GM19351 (cell line): ENCODE results near the gene FAM110D.

Experiments used
- ATAC-seq: cut with Tn5 transposase; IDR thresholded peaks from one replicate; pipeline ENCODE4 v1.9.1; 2021; ENCODE audit warnings: mild to moderate bottlenecking, moderate library complexity; ENCODE audit not compliant: unreplicated experiment

The FAM110D gene

DNA sequence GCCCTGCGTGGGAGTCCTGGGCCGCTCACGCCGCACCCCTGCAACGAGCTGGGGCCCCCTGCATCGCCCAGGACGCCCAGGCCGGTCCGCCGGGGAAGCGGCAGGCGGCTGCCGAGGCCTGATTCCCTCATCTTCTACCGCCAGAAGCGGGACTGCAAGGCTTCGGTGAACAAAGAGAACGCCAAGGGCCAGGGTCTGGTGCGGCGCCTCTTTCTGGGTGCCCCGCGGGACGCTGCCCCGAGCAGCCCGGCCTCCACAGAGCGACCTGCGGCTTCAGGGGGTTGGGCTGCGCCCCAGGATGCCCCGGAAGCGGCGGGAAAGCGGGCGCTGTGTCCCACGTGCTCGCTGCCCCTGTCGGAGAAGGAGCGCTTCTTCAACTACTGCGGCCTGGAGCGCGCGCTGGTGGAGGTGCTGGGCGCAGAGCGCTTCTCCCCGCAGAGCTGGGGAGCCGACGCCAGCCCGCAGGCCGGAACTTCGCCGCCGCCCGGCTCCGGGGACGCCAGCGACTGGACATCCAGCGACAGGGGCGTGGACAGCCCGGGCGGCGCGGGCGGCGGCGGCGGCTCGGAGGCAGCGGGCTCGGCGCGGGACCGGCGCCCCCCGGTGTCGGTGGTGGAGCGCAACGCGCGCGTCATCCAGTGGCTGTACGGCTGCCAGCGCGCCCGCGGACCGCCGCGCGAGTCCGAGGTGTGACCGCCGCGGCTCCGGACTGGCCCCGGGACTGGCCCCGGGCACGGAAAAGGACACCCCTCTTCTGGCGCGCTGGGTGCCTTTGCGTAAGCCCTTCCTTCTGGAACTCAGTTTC, 2.7 kb downstream of the FAM110D start:
- ATAC-seq, result no peak

DNA sequence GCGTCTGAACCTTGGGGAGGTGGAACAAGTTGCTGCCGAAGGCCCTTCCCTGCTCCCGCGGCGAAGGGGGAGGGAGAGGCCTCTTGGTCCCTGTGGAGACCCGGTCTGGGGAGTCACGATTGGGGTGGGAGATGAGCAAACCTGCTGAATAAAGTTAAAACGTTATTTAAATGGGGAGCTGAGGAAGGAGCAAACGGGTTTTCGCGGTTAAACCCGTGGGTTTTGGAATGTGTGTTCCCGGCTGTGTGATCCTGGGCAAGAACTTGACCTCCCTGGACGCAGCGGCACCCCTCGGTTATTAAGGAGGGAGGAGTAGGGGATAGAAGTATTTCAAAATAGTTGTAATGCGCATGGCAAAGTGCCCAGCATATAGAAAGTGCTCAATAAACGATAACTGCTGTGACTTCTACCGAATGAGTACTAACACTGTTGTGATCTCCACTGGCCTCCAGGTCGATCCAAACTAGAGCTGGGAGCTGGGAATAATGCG, 3.4 kb downstream of the FAM110D start:
- ATAC-seq, result no peak

DNA sequence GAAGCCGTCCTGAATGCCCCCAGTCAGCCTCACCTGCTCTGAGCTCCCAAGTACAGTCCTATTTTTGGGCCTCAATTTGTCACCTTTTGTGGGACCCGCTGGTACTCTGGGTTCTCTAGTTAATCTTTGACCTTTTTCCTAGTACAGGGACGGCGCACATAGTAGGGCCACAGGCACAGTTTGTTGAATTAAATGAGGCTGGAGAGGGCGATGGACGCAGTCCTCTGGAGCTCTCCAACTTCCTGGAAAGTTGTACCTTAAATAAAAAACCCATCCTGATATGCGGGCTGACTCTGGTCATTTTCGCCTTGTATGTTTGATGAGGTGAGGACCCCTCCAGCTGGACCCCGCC, 4.8 kb downstream of the FAM110D start:
- ATAC-seq, result no peak

DNA sequence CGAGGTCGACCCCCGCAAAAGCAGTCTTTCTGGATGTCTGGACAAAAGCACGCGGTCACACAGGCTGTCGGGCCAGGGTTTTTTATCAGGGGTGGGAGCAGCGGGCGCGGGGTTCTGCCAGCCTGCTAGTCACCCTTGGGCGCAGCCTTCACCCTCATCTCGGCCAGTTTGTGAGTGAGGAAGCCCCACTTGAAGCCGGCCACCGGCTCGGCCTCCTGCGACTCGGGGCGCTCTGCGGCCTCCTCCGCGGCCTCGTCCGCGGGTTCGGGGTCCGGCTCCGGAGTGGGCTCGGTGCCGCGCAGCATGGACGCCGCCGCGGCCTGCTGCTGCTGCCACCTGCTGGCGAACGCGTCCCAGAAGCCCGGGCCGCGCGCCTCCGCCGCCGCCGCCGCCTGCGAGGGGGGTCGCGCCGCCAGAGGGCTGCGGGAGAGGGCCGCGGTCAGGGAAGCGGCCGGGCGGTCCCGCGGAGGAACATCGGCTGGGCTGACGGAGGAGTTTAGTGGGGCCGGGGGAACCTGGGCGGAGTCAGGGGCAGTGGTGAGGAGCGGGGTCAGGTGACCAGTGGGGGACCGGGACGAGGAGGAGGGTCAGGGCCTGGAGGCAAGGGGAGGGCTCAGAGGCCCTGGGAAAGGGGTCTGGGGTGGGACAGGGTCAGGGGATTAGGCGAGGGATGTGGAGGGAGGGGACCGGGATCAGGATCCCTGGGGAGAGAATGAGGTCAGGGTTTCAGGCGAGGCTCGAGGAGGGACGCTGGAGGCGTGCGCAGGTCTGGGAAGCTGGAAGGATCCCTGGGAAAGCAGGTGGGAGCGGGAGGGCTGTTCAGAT, 5.4 kb downstream of the FAM110D start:
- no peak for ATAC-seq

DNA sequence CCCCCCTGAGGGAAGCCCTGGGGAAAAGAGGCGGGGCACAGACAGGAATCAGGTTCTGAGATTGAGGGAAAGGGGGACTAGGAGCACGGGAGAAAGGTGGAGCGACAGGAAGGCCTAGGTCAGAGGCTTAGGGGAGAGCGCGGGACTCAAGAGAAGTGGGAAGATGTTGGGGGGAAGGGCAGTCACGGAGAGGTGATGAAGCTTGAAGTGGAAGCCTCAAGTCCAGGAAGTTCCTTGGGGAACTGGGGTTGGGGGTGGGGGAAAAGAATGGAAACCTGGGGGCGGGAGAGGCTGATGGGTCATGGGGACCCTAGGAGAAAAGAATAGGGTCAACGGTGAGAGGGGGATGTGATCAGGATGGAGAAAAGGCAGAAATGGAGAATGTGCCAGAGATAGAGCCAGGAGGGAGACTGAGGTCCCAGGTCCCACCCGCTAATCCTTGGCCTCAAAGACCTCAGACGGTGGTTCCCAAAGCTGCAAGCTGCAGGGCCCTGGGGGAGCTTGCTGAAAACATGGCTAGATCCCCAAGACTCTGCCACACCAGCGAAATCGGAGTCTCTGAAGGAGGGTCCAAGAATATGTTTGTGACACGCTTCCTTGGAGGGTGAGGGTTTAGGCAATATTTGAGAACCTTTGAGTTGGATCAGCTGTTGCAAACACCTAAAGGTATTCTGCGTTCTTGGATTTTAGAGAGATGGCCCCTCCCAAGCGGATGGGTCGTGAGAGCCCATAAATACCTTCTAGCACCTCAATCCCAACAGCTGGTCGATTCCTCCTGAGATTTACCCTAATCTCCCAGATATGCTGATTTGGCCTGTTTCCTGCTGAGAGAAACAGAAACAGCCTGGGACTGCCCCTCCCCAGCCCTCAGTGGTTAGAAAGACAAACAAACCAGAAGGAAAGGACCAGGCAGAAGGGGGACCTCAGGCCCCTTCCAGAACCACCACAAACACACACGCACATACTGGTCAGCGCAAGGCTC, 6.3 kb downstream of the FAM110D start:
- no peak for ATAC-seq

DNA sequence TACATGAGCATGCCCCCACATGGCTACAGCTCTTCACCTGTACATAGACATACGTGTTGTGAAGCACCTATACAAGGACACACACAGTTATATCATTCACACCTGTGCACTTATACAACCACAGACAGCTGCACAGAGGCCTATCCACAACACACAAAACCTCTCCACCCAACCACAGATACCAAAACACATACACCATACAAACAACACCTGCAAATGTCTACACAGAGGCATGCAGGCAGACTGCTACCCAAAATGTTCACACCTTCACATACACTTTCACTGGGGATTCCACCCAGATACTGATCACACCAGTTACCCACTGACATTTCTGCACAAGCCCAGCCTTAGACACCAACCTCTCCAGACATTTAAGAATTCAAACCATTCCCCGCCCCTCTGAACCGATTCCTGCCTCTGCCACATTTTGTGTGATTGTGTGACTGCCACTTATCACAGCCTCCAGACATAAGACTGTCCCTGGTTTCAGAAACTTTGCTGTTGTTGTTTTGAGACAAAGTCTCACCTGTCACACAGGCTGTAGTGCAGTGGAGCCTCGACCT, 7.9 kb downstream of the FAM110D start:
- ATAC-seq, result no peak

DNA sequence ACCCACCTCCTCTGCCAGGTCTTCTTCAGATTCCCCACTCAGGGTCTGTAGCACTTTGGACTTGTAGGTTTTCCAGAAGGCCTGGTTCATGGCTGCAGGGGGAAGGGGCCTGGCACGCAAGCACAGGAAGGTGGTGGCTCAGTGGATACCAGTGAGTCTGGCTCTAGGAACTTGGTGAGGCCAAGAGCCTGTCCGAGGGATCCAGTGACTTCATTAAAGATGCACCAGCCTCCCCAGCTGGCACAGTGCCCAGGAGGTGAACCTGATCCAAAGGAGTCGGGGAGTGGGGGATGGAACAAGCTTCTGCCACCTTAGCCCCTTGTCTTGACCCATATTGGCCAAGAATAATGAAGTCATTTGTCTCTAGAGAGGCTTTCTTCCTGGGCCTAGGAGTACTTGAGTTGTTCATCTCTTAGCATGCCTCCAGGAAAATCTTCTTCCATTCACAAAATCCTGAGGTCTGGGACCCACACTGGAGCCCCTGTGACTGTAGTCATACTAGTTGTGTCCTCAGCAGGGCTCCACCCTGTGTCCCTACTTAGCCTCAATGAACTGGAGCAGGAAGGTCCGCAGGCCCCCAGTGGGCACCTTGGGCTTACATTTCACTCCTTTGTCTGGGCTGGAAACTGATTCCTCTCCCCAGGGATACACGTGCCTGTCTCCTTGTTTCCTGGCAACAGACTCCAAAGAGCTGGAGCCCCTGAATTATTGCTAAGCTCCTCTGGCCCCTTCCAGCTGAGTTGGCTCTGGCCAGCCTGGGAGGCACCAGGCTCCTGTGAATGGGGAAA, 9.7 kb downstream of the FAM110D start, which contains the start of gene C1orf232:
Gene C1orf232 (minus strand): TSS at position 554 of the 788 bp plus-strand sequence. CDS start 464 bp downstream, at position 90.
- ATAC-seq, result no peak

DNA sequence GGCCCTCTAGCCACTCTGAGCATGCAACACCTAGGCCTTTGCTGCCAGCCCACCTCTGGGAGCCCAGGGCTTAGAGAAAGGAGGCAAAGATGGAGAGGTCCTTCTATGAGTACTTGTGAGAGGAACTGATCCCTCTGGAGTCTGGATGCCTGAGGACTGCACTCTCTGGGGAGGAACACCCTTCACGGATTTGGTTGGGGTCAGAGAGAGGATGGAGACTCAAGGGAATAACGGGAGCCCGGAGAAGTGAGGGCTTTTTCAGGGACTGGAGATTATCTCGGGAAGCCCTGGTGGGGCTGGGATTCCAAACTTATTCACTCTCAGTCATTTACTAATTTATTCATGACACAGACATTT, 10.3 kb downstream of the FAM110D start:
- no peak for ATAC-seq

DNA sequence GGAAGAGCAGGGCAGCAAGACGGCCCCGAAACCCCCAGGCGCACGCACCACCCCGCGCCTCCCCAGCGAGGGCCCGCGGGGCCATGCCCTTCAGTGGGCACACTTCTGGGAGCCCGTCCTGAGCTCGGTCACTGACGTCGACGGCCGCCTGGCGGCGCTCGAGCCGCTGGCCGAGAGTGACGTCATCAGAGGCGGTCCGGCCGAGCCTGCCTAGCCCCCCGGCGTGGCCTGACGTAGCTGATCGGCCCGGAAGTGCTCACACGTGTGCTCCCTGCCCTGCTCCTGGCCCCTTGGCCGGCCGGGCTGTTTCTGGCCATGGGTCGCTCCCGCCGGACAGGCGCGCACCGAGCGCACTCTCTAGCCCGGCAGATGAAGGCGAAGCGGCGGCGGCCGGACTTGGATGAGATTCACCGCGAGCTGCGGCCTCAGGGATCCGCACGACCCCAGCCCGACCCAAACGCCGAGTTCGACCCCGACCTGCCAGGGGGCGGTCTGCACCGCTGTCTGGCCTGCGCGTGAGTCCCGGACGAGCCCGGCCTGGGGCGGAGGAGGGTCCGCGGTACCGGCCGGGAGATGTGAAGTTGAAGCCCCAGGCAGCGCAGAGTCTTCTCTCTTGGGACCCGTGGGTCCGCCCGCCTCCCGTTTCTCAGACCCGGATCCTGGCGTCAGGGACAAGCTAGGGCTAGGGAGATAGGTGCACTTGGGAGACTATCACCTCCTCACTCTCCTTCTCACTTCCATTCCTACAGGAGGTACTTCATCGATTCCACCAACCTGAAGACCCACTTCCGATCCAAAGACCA, 11.0 kb downstream of the FAM110D start, which contains the start of gene ZNF593:
Gene ZNF593 (plus strand): TSS at position 240 of the 803 bp plus-strand sequence. CDS start 76 bp downstream, at position 316.
- ATAC-seq, result peak; percentile 97

DNA sequence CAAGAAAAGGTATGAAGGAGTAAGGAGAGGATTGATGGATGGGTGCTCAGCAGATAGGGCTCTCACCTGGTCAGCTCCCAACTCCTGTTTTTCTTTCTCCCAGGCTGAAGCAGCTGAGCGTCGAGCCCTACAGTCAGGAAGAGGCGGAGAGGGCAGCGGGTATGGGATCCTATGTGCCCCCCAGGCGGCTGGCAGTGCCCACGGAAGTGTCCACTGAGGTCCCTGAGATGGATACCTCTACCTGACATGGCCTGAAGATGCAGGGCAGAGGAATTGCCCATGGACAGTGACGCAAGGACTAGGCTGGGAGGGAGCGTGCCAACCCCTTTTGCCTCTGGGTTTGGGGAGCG, 11.6 kb downstream of the FAM110D start:
- ATAC-seq, result no peak

DNA sequence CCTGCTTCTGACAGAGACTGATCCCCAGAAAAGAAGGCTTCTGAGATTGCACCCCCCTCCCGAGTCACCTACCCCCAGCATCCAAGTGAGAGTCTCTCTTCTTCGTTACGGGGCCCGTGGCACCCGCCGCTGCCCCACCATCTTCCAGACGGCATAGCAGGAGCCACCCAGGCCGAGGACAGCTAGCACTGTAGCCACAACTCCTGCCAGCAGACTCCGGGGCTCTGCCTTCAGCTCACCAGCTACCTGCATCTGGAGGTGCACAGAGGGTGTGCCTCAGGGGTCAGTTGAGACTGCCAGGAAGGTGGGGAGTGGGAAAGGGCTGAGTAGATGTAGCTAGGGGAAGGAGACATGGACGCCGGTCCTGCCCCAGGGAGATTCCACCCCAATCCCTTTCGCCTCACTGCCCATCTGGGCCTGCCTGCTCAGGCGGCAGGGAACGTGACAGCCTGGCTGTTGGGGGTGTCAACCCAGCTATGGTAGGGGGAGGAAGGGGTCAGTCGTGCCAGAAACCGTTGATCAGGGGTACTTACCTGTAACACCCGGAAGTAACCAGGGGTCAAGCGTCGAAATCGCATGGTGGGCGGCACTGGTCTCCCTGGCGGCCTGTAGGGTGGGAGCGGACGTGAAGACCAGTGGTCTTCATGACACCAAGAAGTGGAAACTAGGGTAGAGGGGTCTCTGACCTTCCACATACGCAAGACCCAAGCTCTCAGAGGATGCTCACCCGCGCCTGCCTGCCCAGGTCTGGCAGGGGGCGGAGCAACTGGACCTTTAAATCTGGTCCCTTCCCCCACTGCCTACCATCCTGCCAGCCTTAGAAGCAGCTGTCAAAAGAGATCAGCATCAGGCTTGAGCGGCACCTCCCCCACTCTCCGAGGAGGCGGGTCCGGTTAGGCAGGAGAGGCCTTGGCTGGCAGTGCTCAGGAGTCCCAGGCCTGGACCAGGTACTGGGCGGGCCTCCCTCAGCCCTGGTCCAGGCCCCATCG, 12.5 kb downstream of the FAM110D start, which contains the start of gene ZNF593OS:
Gene ZNF593OS (minus strand): TSS at position 749 of the 989 bp plus-strand sequence. CDS start 171 bp downstream, at position 578.
- no peak for ATAC-seq

DNA sequence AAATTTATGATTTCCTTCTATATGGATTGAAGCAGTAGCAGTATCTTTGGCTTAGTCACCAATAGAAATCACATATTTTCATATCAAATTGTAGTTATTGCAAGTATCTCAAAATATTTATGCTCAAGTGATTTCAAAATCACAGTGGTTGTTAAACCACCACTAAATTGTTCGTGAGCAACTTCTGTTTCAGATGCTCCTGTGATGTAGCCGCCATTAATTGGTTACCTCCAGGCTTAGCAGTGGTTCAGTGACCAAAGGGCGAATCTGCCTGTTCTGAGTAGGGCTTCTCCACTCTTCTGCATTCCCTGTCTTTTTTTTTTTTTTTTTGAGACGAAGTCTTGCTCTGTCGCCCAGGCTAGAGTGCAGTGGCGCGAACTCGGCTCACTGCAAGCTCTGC, 16.5 kb downstream of the FAM110D start:
- no peak for ATAC-seq

DNA sequence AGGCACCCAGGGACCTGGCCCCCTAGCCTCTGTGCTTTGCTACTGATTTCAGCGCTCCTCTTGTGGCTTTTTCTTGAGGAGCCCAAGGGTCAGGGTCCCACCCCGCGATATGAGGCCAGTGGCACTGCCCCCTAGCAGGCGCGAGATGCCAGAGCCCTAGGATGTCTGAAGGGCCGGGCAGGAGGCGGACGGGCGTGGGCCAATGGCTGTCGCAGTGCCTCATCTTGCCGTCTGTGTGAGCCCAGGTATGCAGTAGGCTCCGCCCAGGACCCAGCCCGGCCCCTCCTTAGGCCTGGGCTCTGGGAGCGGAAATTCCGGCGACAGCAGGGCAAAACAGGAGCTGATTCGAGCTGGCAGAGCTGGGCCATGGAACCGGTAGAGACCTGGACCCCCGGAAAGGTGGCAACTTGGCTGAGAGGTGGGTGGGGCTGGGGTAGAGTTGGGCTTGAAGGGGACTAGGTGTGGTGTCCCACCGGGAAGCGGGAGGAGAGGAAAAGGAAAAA, 18.4 kb downstream of the FAM110D start, which contains the start of gene CNKSR1:
Gene CNKSR1 (plus strand): TSS at position 310 of the 503 bp plus-strand sequence. CDS start 57 bp downstream, at position 367.
- no peak for ATAC-seq

DNA sequence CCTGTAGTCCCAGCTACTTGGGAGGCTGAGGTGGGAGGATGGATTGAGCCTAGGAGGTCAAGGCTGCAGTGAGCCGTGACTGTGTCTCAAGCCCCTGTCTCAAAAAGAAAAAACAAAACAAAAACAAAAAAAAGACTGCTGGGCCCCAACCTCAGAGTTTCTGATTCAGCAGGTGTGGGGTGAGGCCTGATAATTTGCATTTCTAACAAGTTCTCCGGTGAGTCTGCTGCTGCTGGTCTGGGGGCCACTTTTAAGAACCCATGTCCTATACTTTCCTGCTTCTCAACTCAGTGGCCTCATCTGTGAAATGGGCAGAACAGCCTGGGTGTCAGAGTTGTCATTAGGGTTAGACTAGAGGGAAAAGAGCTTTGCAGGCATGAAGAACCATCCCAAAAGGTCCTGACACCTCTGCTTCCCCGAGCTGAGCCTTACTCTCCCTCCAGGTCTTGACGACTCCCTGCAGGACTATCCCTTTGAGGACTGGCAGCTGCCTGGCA, 21.2 kb downstream of the FAM110D start:
- ATAC-seq, result no peak

DNA sequence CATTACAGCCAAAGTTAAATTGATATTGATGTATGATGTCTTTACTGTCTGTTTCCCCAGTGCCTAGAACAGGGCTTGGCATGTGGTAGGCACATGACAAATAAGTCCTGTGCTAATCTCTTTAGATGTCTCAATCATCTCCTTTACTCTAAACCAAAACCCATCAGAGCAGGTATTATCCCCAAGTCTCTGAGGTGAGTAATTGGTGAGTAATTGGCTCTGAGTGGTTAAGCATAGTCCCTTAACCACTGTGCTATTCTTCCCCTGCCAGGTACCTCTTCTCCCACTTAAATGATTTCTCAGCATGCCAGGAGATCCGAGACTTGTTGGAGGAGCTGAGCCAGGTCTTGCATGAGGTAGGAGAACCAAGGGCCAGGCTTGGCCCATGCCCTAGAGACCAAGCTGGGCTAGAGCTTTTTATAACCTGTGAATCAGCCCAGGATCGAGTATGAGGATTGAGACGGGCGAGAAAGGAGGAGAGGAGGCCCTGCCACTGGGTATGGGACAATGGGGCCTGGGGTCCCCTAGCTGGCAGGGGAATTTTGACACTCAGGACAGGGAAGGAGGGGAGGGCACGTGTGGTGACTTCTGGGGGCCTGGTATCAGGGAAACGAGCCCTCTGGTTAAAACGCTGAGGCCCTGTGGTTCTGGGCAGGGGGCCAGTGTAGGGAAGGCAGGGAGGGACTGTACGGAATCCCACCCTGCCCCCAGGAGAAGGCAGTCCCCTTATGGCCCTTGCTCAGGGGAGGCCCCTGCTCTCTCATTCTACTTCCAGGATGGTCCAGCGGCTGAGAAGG, 22.9 kb downstream of the FAM110D start:
- ATAC-seq, result no peak

DNA sequence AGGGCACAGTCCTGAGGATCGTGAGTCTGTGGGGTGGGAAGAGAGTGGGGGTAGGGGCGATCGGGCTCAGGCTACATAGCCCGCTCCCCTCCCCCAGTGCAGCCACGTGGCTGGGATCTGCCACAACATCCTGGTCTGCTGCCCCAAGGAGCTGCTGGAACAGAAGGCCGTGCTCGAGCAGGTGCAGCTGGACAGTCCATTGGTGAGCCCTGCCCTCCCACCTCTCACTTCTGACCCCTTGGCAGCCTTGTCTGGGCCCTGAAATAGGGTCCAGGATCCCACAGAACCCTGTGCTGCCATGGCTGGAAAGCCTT, 23.5 kb downstream of the FAM110D start:
- ATAC-seq, result no peak
